Measurements from ENCODE around the gene TRMT44.

TRMT44 gene

GRCh38 chr4:8509311-8509950 lies 68.9 kb downstream of the TRMT44 start:
- Histone ChIP-seq H2BK120ac (ENCODE audit: insufficient read depth, low read length, poor library complexity) (no peak overlapping the region), H3K18ac (ENCODE audit: low read length) (no peak overlapping the region), H3K23ac (ENCODE audit: low read length) (no peak overlapping the region), H2BK5ac (ENCODE audit: low read depth, low read length, poor library complexity) (no peak overlapping the region), H3K14ac (ENCODE audit: low read length) (no peak overlapping the region), H3K27ac (ENCODE audit: low read depth, low read length) (no peak overlapping the region), H2AK5ac (ENCODE audit: low read length) (no peak overlapping the region), H3K4me1 (ENCODE audit: control insufficient read depth in 1 of 2, insufficient read depth in 2 of 2, low read length in 2 of 2) (peaks cover 8 to 14% of the 10 kb centered on the region in 2 experiments), H3K9ac (ENCODE audit: low read length) (no peak overlapping the region), H3K4me2 (ENCODE audit: low read length) (no peak overlapping the region), H4K8ac (ENCODE audit: low read depth, low read length) (no peak overlapping the region), H2AFZ (ENCODE audit: insufficient read depth, low read length, poor library complexity) (no peak overlapping the region), H3K4me3 (ENCODE audit: low read depth, low read length) (no peak overlapping the region), H3K9me3 (ENCODE audit: insufficient read depth, low read depth, low read length) (peaks cover 4% of the 10 kb centered on the region), H3K4ac (ENCODE audit: low read depth, low read length) (no peak overlapping the region), H4K12ac (ENCODE audit: low read depth, low read length) (no peak overlapping the region), H3K79me2 (ENCODE audit: control insufficient read depth, insufficient read depth, low read length, poor library complexity) (no peaks in the 10 kb centered on the region), H2BK12ac (ENCODE audit: low read length) (no peak overlapping the region), H3K79me1 (ENCODE audit: low read length) (peaks cover 2% of the 10 kb centered on the region), H3K27me3 (ENCODE audit: insufficient read depth, low read length) (no peaks in the 10 kb centered on the region), H3K36me3 (ENCODE audit: control insufficient read depth in 1 of 2, insufficient read depth in 2 of 2, low read length in 2 of 2) (no peaks in the 10 kb centered on the region), H4K91ac (ENCODE audit: low read depth, low read length) (no peak overlapping the region)
- WGBS (ENCODE audit: extremely low coverage, insufficient coverage, insufficient read length): no CpG with 5 or more reads among the region's 24 CpGs
- no peak for DNase-seq

GRCh38 chr4:8510191-8510590 lies 69.6 kb downstream of the TRMT44 start:
- Histone ChIP-seq H3K4me1 (ENCODE audit: control insufficient read depth in 1 of 2, insufficient read depth in 2 of 2, low read length in 2 of 2) (peaks cover 8 to 14% of the 10 kb centered on the region in 2 experiments), H3K4ac (ENCODE audit: low read depth, low read length) (no peak overlapping the region), H4K8ac (ENCODE audit: low read depth, low read length) (no peak overlapping the region), H2AK5ac (ENCODE audit: low read length) (no peak overlapping the region), H3K27ac (ENCODE audit: low read depth, low read length) (no peak overlapping the region), H3K9ac (ENCODE audit: low read length) (no peak overlapping the region), H3K14ac (ENCODE audit: low read length) (no peak overlapping the region), H2BK5ac (ENCODE audit: low read depth, low read length, poor library complexity) (no peak overlapping the region), H3K9me3 (ENCODE audit: insufficient read depth, low read depth, low read length) (peaks cover 4% of the 10 kb centered on the region), H2BK120ac (ENCODE audit: insufficient read depth, low read length, poor library complexity) (no peak overlapping the region), H3K4me3 (ENCODE audit: low read depth, low read length) (no peak overlapping the region), H3K79me2 (ENCODE audit: control insufficient read depth, insufficient read depth, low read length, poor library complexity) (no peaks in the 10 kb centered on the region), H4K12ac (ENCODE audit: low read depth, low read length) (no peak overlapping the region), H3K23ac (ENCODE audit: low read length) (no peak overlapping the region), H3K18ac (ENCODE audit: low read length) (no peak overlapping the region), H4K91ac (ENCODE audit: low read depth, low read length) (no peak overlapping the region), H2AFZ (ENCODE audit: insufficient read depth, low read length, poor library complexity) (no peak overlapping the region), H3K4me2 (ENCODE audit: low read length) (no peak overlapping the region), H3K79me1 (ENCODE audit: low read length) (peaks cover 2% of the 10 kb centered on the region), H3K27me3 (ENCODE audit: insufficient read depth, low read length) (no peaks in the 10 kb centered on the region), H3K36me3 (ENCODE audit: control insufficient read depth in 1 of 2, insufficient read depth in 2 of 2, low read length in 2 of 2) (no peaks in the 10 kb centered on the region), H2BK12ac (ENCODE audit: low read length) (no peak overlapping the region)
- WGBS (ENCODE audit: extremely low coverage, insufficient coverage, insufficient read length): no CpG with 5 or more reads among the region's 12 CpGs
- DNase-seq: no peak

DNA sequence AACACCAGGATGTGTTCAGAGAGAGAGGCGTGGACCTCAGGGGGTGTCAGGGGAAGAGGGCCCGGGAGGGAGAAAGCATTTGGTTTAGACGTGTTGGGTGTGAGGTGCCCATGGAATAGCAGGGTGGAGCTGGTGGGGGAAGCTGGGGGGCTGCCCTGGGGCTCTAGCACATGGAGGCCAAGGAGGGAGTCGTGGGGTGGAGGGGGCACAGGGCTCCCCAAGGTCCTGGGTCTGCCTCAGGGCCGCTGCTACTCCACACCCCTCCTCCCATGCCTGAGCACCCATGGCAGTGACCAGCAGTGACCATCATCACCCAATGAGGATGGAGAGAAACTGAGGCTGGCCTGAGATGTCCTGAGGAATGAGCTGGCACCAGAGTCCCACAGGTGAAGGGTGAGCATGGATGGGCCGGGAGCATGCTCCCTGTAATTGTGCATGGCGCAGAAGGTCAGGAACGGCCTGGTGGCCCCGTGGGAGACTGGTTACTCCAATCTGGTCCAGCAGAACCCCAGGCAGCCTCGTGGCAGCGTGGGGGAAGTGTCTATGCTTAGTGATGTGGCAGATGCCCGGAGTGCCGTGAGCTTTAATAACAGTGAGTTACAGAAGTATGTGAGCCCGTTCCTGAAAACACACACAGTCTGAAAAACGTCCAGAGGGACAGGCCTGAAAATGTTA lies 70.2 kb downstream of the TRMT44 start:
- DNase-seq: peak in 1 of 2 donors; percentile 37
- no peak overlapping the region for H3K4ac ChIP-seq (ENCODE audit: low read depth, low read length)
- H3K4me3 ChIP-seq (ENCODE audit: low read depth, low read length): no peak overlapping the region
- H3K4me1 ChIP-seq (ENCODE audit: control insufficient read depth in 1 of 2, insufficient read depth in 2 of 2, low read length in 2 of 2): peaks cover 8 to 14% of the 10 kb centered on the region in 2 experiments
- H2AK5ac ChIP-seq (ENCODE audit: low read length): no peak overlapping the region
- no peak overlapping the region for H4K8ac ChIP-seq (ENCODE audit: low read depth, low read length)
- no peak overlapping the region for H3K18ac ChIP-seq (ENCODE audit: low read length)
- H2AFZ ChIP-seq (ENCODE audit: insufficient read depth, low read length, poor library complexity): no peak overlapping the region
- H2BK120ac ChIP-seq (ENCODE audit: insufficient read depth, low read length, poor library complexity): no peak overlapping the region
- no CpG with 5 or more reads among the region's 15 CpGs for WGBS (ENCODE audit: extremely low coverage, insufficient coverage, insufficient read length)
- no peak overlapping the region for H2BK12ac ChIP-seq (ENCODE audit: low read length)
- no peak overlapping the region for H3K27ac ChIP-seq (ENCODE audit: low read depth, low read length)
- H3K9me3 ChIP-seq (ENCODE audit: insufficient read depth, low read depth, low read length): peaks cover 4% of the 10 kb centered on the region
- no peak overlapping the region for H3K9ac ChIP-seq (ENCODE audit: low read length)
- no peaks in the 10 kb centered on the region for H3K27me3 ChIP-seq (ENCODE audit: insufficient read depth, low read length)
- H3K79me2 ChIP-seq (ENCODE audit: control insufficient read depth, insufficient read depth, low read length, poor library complexity): no peaks in the 10 kb centered on the region
- H4K12ac ChIP-seq (ENCODE audit: low read depth, low read length): no peak overlapping the region
- H3K4me2 ChIP-seq (ENCODE audit: low read length): no peak overlapping the region
- H3K36me3 ChIP-seq (ENCODE audit: control insufficient read depth in 1 of 2, insufficient read depth in 2 of 2, low read length in 2 of 2): no peaks in the 10 kb centered on the region
- no peak overlapping the region for H3K14ac ChIP-seq (ENCODE audit: low read length)
- H3K79me1 ChIP-seq (ENCODE audit: low read length): peaks cover 2% of the 10 kb centered on the region
- no peak overlapping the region for H3K23ac ChIP-seq (ENCODE audit: low read length)
- no peak overlapping the region for H4K91ac ChIP-seq (ENCODE audit: low read depth, low read length)
- H2BK5ac ChIP-seq (ENCODE audit: low read depth, low read length, poor library complexity): no peak overlapping the region

DNA sequence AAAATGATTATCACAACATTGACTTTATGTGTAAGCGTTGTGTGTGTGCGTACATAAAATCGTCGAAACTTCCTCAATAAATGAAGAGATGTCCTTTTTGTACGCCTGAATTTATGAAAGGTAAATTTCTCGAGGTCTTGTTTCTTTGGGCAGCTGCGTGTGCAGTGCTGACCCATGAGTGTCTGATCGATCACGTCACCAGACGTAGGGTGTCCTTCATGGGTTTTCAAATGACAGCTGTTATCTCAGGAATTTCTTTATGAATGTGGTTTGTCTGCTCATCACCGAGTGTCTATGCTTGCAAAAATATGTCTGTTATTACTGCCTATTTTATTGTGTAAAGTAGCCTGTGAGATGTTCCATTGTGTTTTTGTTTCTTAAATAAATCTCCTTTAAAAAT lies 71.9 kb downstream of the TRMT44 start:
- Histone ChIP-seq H2AFZ (ENCODE audit: insufficient read depth, low read length, poor library complexity) (no peak overlapping the region), H3K27ac (ENCODE audit: low read depth, low read length) (no peak overlapping the region), H3K79me2 (ENCODE audit: control insufficient read depth, insufficient read depth, low read length, poor library complexity) (no peaks in the 10 kb centered on the region), H3K9ac (ENCODE audit: low read length) (no peak overlapping the region), H3K4me2 (ENCODE audit: low read length) (no peak overlapping the region), H3K27me3 (ENCODE audit: insufficient read depth, low read length) (no peaks in the 10 kb centered on the region), H4K91ac (ENCODE audit: low read depth, low read length) (no peak overlapping the region), H4K12ac (ENCODE audit: low read depth, low read length) (no peak overlapping the region), H3K79me1 (ENCODE audit: low read length) (no peaks in the 10 kb centered on the region), H3K18ac (ENCODE audit: low read length) (no peak overlapping the region), H3K4ac (ENCODE audit: low read depth, low read length) (no peak overlapping the region), H4K8ac (ENCODE audit: low read depth, low read length) (no peak overlapping the region), H3K36me3 (ENCODE audit: control insufficient read depth in 1 of 2, insufficient read depth in 2 of 2, low read length in 2 of 2) (no peaks in the 10 kb centered on the region), H2BK12ac (ENCODE audit: low read length) (no peak overlapping the region), H2BK120ac (ENCODE audit: insufficient read depth, low read length, poor library complexity) (no peak overlapping the region), H3K4me3 (ENCODE audit: low read depth, low read length) (no peak overlapping the region), H2AK5ac (ENCODE audit: low read length) (no peak overlapping the region), H3K23ac (ENCODE audit: low read length) (no peak overlapping the region), H3K9me3 (ENCODE audit: insufficient read depth, low read depth, low read length) (peaks cover 5% of the 10 kb centered on the region), H3K4me1 (ENCODE audit: control insufficient read depth in 1 of 2, insufficient read depth in 2 of 2, low read length in 2 of 2) (no peaks in the 10 kb centered on the region), H3K14ac (ENCODE audit: low read length) (no peak overlapping the region), H2BK5ac (ENCODE audit: low read depth, low read length, poor library complexity) (no peak overlapping the region)
- WGBS (ENCODE audit: extremely low coverage, insufficient coverage, insufficient read length): no CpG with 5 or more reads among the region's 11 CpGs
- peak; percentile 77 to 91 for DNase-seq

Measured in trophoblast cell (in vitro differentiated cells and primary cell).